Measurements from ENCODE around the gene AEBP1. TPM values are rescaled to one million over a fixed set of nuclear protein-coding genes. Genes with fewer than 3 reads are reported as not detected.
"Not testable (repeated sequence)": the region's sequence is repeated elsewhere in the genome, so short reads cannot be mapped to it uniquely, and the experiment has no call there.

The AEBP1 gene
- total and polyA plus RNA-seq, 2 experiments from 2014 or later, result 15.1 to 42.0 TPM

DNA sequence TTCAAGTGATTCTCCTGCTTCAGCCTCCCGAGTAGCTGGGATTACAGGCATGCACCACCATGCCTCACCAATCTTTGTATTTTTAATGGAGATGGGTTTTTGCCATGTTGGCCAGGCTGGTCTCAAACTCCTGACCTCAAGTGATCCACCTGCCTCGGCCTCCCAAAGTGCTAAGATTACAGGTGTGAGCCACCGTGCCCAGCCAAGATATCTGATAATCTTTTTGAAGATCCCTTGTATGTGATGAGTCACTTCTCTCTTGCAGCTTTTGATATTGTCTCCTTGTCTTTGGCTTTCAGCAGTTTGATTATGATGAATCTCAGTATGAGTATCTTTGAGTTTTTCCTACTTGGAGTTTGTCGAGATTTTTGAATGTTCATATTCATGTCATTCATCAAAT, 22.4 kb downstream of the AEBP1 start:
- not testable (repeated sequence) for H3K4me3 Mint-ChIP-seq; DNase-seq (ENCODE audit: low spot score); H3K36me3 ChIP-seq (ENCODE audit: insufficient read depth); H3K27ac ChIP-seq (ENCODE audit: low read depth); ATAC-seq; H3K9me2 ChIP-seq (ENCODE audit: insufficient read depth); H2AFZ ChIP-seq; H3K36me3 Mint-ChIP-seq (ENCODE audit: low read depth); H3K4me2 ChIP-seq; H3K4me3 ChIP-seq; H3K27ac Mint-ChIP-seq; H4K20me1 ChIP-seq (replicated peaks; ENCODE audit: insufficient read depth); H3F3A ChIP-seq (replicated peaks; ENCODE audit: low read depth)
- Histone ChIP-seq H3K79me2 (replicated peaks; ENCODE audit: insufficient read depth) (peaks cover 15% of the 10 kb centered on the region), H3K27me3 (ENCODE audit: insufficient read depth) (peaks cover 12% of the 10 kb centered on the region), H3K4me1 (ENCODE audit: insufficient read depth) (peaks cover 13% of the 10 kb centered on the region; the same call in 1 of the 2 replicates)
- H3K9me3 Mint-ChIP-seq, result peaks cover 10% of the 10 kb centered on the region
- peaks cover 13% of the 10 kb centered on the region for H3K4me1 Mint-ChIP-seq
- H3K27me3 Mint-ChIP-seq (ENCODE audit: insufficient read depth, low read depth, poor library complexity), result peaks cover 16% of the 10 kb centered on the region

DNA sequence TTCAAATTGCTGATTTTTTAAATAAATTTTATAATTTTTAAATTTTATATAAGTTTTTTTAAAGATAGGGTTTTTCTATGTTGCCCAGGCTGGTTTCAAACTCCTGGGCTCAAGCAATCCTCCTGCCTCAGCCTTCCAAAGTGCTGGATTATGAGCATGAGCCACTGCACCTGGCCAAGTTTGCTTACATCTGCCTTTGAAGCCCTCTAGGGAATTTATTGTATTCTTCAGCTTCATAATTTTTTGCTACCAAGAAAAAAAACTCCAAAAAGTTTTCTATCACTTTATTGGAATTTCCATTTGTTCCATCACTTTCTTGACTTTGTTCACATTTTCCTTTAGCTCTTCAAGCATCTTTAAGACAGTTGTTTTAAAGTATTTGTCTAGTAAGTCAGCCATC, 23.0 kb downstream of the AEBP1 start:
- peaks cover 16% of the 10 kb centered on the region for H3K27me3 ChIP-seq (ENCODE audit: insufficient read depth)
- peaks cover 16% of the 10 kb centered on the region for H3K27me3 Mint-ChIP-seq (ENCODE audit: insufficient read depth, low read depth, poor library complexity)
- no peaks in the 10 kb centered on the region for H3K36me3 ChIP-seq (ENCODE audit: insufficient read depth)
- H3K36me3 Mint-ChIP-seq (ENCODE audit: low read depth), result no peaks in the 10 kb centered on the region; the same call in 2 of the 3 replicates
- H3K9me2 ChIP-seq (ENCODE audit: insufficient read depth), result no peaks in the 10 kb centered on the region
- no peaks in the 10 kb centered on the region; the same call in 1 of the 2 replicates for H4K20me1 ChIP-seq (replicated peaks; ENCODE audit: insufficient read depth)
- no peak overlapping the region for H3K4me3 Mint-ChIP-seq
- H3K9me3 Mint-ChIP-seq, result peaks cover 10% of the 10 kb centered on the region
- no peaks in the 10 kb centered on the region for H3F3A ChIP-seq (replicated peaks; ENCODE audit: low read depth)
- H3K27ac Mint-ChIP-seq, result no peak overlapping the region
- no peak overlapping the region for H2AFZ ChIP-seq
- H3K27ac ChIP-seq (ENCODE audit: low read depth), result no peak overlapping the region
- no peak overlapping the region for H3K4me2 ChIP-seq
- ATAC-seq, result no peak
- peaks cover 9% of the 10 kb centered on the region for H3K79me2 ChIP-seq (replicated peaks; ENCODE audit: insufficient read depth)
- peaks cover 16% of the 10 kb centered on the region for H3K4me1 Mint-ChIP-seq
- H3K4me3 ChIP-seq, result no peak overlapping the region
- no peak for DNase-seq (ENCODE audit: low spot score)
- H3K4me1 ChIP-seq (ENCODE audit: insufficient read depth), result peaks cover 7% of the 10 kb centered on the region; the same call in 1 of the 2 replicates
- TF ChIP-seq, protein P1, sequence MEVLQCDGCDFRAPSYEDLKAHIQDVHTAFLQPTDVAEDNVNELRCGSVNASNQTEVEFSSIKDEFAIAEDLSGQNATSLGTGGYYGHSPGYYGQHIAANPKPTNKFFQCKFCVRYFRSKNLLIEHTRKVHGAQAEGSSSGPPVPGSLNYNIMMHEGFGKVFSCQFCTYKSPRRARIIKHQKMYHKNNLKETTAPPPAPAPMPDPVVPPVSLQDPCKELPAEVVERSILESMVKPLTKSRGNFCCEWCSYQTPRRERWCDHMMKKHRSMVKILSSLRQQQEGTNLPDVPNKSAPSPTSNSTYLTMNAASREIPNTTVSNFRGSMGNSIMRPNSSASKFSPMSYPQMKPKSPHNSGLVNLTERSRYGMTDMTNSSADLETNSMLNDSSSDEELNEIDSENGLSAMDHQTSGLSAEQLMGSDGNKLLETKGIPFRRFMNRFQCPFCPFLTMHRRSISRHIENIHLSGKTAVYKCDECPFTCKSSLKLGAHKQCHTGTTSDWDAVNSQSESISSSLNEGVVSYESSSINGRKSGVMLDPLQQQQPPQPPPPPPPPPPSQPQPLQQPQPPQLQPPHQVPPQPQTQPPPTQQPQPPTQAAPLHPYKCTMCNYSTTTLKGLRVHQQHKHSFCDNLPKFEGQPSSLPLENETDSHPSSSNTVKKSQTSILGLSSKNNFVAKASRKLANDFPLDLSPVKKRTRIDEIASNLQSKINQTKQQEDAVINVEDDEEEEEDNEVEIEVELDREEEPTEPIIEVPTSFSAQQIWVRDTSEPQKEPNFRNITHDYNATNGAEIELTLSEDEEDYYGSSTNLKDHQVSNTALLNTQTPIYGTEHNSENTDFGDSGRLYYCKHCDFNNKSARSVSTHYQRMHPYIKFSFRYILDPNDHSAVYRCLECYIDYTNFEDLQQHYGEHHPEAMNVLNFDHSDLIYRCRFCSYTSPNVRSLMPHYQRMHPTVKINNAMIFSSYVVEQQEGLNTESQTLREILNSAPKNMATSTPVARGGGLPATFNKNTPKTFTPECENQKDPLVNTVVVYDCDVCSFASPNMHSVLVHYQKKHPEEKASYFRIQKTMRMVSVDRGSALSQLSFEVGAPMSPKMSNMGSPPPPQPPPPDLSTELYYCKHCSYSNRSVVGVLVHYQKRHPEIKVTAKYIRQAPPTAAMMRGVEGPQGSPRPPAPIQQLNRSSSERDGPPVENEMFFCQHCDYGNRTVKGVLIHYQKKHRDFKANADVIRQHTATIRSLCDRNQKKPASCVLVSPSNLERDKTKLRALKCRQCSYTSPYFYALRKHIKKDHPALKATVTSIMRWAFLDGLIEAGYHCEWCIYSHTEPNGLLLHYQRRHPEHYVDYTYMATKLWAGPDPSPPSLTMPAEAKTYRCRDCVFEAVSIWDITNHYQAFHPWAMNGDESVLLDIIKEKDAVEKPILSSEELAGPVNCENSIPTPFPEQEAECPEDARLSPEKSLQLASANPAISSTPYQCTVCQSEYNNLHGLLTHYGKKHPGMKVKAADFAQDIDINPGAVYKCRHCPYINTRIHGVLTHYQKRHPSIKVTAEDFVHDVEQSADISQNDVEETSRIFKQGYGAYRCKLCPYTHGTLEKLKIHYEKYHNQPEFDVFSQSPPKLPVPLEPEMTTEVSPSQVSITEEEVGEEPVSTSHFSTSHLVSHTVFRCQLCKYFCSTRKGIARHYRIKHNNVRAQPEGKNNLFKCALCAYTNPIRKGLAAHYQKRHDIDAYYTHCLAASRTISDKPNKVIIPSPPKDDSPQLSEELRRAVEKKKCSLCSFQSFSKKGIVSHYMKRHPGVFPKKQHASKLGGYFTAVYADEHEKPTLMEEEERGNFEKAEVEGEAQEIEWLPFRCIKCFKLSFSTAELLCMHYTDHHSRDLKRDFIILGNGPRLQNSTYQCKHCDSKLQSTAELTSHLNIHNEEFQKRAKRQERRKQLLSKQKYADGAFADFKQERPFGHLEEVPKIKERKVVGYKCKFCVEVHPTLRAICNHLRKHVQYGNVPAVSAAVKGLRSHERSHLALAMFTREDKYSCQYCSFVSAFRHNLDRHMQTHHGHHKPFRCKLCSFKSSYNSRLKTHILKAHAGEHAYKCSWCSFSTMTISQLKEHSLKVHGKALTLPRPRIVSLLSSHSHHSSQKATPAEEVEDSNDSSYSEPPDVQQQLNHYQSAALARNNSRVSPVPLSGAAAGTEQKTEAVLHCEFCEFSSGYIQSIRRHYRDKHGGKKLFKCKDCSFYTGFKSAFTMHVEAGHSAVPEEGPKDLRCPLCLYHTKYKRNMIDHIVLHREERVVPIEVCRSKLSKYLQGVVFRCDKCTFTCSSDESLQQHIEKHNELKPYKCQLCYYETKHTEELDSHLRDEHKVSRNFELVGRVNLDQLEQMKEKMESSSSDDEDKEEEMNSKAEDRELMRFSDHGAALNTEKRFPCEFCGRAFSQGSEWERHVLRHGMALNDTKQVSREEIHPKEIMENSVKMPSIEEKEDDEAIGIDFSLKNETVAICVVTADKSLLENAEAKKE (CRISPR knock-in tag; IDR thresholded peaks at IDR 0.05), result no peak
- TF ChIP-seq, protein P2, sequence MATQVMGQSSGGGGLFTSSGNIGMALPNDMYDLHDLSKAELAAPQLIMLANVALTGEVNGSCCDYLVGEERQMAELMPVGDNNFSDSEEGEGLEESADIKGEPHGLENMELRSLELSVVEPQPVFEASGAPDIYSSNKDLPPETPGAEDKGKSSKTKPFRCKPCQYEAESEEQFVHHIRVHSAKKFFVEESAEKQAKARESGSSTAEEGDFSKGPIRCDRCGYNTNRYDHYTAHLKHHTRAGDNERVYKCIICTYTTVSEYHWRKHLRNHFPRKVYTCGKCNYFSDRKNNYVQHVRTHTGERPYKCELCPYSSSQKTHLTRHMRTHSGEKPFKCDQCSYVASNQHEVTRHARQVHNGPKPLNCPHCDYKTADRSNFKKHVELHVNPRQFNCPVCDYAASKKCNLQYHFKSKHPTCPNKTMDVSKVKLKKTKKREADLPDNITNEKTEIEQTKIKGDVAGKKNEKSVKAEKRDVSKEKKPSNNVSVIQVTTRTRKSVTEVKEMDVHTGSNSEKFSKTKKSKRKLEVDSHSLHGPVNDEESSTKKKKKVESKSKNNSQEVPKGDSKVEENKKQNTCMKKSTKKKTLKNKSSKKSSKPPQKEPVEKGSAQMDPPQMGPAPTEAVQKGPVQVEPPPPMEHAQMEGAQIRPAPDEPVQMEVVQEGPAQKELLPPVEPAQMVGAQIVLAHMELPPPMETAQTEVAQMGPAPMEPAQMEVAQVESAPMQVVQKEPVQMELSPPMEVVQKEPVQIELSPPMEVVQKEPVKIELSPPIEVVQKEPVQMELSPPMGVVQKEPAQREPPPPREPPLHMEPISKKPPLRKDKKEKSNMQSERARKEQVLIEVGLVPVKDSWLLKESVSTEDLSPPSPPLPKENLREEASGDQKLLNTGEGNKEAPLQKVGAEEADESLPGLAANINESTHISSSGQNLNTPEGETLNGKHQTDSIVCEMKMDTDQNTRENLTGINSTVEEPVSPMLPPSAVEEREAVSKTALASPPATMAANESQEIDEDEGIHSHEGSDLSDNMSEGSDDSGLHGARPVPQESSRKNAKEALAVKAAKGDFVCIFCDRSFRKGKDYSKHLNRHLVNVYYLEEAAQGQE (IDR thresholded peaks at IDR 0.05; ENCODE audit: unreplicated experiment), result no peak
- TF ChIP-seq EZH2phosphoT487 (IDR thresholded peaks at IDR 0.05; ENCODE audit: unreplicated experiment), result no peak
- TF ChIP-seq, protein P3, sequence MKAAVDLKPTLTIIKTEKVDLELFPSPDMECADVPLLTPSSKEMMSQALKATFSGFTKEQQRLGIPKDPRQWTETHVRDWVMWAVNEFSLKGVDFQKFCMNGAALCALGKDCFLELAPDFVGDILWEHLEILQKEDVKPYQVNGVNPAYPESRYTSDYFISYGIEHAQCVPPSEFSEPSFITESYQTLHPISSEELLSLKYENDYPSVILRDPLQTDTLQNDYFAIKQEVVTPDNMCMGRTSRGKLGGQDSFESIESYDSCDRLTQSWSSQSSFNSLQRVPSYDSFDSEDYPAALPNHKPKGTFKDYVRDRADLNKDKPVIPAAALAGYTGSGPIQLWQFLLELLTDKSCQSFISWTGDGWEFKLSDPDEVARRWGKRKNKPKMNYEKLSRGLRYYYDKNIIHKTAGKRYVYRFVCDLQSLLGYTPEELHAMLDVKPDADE (IDR thresholded peaks at IDR 0.05), result no peak
- no peak for TF ChIP-seq ZNF331 (CRISPR knock-in tag; IDR thresholded peaks at IDR 0.05; ENCODE audit: low read depth)
- TF ChIP-seq NANOG (IDR thresholded peaks at IDR 0.05; ENCODE audit: borderline replicate concordance), result no peak
- TF ChIP-seq, protein P4, sequence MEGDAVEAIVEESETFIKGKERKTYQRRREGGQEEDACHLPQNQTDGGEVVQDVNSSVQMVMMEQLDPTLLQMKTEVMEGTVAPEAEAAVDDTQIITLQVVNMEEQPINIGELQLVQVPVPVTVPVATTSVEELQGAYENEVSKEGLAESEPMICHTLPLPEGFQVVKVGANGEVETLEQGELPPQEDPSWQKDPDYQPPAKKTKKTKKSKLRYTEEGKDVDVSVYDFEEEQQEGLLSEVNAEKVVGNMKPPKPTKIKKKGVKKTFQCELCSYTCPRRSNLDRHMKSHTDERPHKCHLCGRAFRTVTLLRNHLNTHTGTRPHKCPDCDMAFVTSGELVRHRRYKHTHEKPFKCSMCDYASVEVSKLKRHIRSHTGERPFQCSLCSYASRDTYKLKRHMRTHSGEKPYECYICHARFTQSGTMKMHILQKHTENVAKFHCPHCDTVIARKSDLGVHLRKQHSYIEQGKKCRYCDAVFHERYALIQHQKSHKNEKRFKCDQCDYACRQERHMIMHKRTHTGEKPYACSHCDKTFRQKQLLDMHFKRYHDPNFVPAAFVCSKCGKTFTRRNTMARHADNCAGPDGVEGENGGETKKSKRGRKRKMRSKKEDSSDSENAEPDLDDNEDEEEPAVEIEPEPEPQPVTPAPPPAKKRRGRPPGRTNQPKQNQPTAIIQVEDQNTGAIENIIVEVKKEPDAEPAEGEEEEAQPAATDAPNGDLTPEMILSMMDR (conservative IDR thresholded peaks at IDR 0.05; ENCODE audit: low read depth in 2 of 2), result no peak
- no peak for TF ChIP-seq ZNF114 (CRISPR knock-in tag; IDR thresholded peaks at IDR 0.05)
- TF ChIP-seq EZH2 (IDR thresholded peaks at IDR 0.05; ENCODE audit: low read depth, unreplicated experiment), result no peak
- no peak for TF ChIP-seq POLR2AphosphoS5 (IDR thresholded peaks at IDR 0.05; ENCODE audit: low read depth)
